Mesenchymal stem cell (in vitro differentiated cells and primary cell): Measurements from ENCODE around the gene SERPINH1.
A peak's percentile ranks its signal among the peaks of the same experiment; 100 is the strongest.

Experiments used
- DNase-seq: peaks from one replicate; pipeline ENCODE4 v3.0.0-alpha.2; 2013
- H2AFZ ChIP-seq: one replicate; pipeline ENCODE4 v1.6.1; 2013; ENCODE audit warnings: low read depth, mild to moderate bottlenecking, control low read depth, inconsistent platforms, low read length, moderate library complexity
- H2AK5ac ChIP-seq: 2 replicates; pipeline ENCODE4 v1.6.1; 2013; ENCODE audit warnings: low read length, moderate library complexity, mild to moderate bottlenecking, inconsistent platforms; ENCODE audit not compliant: severe bottlenecking
- H2BK120ac ChIP-seq: one replicate; pipeline ENCODE4 v1.6.1; 2013; ENCODE audit warnings: low read depth, mild to moderate bottlenecking, inconsistent platforms, low read length, moderate library complexity
- H2BK12ac ChIP-seq, 2 experiments: one replicate each; pipeline ENCODE4 v1.6.1; 2013; ENCODE audit warnings: inconsistent platforms in 2 of 2, low read length in 2 of 2, mild to moderate bottlenecking in 2 of 2, moderate library complexity in 2 of 2, control low read depth in 1 of 2
- H2BK15ac ChIP-seq: one replicate; pipeline ENCODE4 v1.6.1; 2013; ENCODE audit warnings: mild to moderate bottlenecking, low read depth, inconsistent platforms; ENCODE audit not compliant: poor library complexity, severe bottlenecking
- H2BK5ac ChIP-seq: 2 replicates; pipeline ENCODE4 v1.6.1; 2013; ENCODE audit warnings: low read depth, mild to moderate bottlenecking, low read length, control low read depth, inconsistent platforms; ENCODE audit not compliant: poor library complexity, severe bottlenecking
- H3K14ac ChIP-seq, 2 experiments: one replicate each; pipeline ENCODE4 v1.6.1; 2013; ENCODE audit warnings: inconsistent platforms in 2 of 2, low read length in 2 of 2, control low read depth in 1 of 2, mild to moderate bottlenecking in 1 of 2, moderate library complexity in 1 of 2
- H3K18ac ChIP-seq, 2 experiments: one replicate each; pipeline ENCODE4 v1.6.1; 2013; ENCODE audit warnings: inconsistent platforms in 2 of 2, low read length in 2 of 2, control low read depth in 1 of 2, low read depth in 1 of 2, mild to moderate bottlenecking in 1 of 2
- H3K23ac ChIP-seq, 2 experiments: one replicate each; pipeline ENCODE4 v1.6.1; 2013; ENCODE audit warnings: inconsistent platforms in 2 of 2, low read length in 2 of 2, mild to moderate bottlenecking in 2 of 2, moderate library complexity in 2 of 2, control low read depth in 1 of 2
- H3K27ac ChIP-seq: 2 replicates; pipeline ENCODE4 v1.5.1; 2013; ENCODE audit warnings: mild to moderate bottlenecking, moderate library complexity, low read length, control low read depth, inconsistent platforms; ENCODE audit not compliant: poor library complexity, severe bottlenecking
- H3K27me3 ChIP-seq, 2 experiments: 2 replicates each; pipeline versions ENCODE4 v1.6.1 to v1.7.0; 2013; ENCODE audit warnings: low read length in 2 of 2, mild to moderate bottlenecking in 2 of 2, moderate library complexity in 2 of 2, control low read depth in 1 of 2, inconsistent platforms in 1 of 2; ENCODE audit not compliant: control insufficient read depth in 1 of 2, insufficient read depth in 1 of 2
- H3K36me3 ChIP-seq, 2 experiments: 2 replicates each; pipeline versions ENCODE4 v1.6.1 to v1.7.0; 2013; ENCODE audit warnings: low read length in 2 of 2, control low read depth in 1 of 2, inconsistent platforms in 1 of 2, low read depth in 1 of 2, mild to moderate bottlenecking in 1 of 2; ENCODE audit not compliant: insufficient read depth in 2 of 2, control insufficient read depth in 1 of 2
- H3K4ac ChIP-seq, 2 experiments: one replicate each; pipeline ENCODE4 v1.6.1; 2013; ENCODE audit warnings: inconsistent platforms in 2 of 2, low read length in 2 of 2, mild to moderate bottlenecking in 2 of 2, moderate library complexity in 2 of 2, control low read depth in 1 of 2, low read depth in 1 of 2
- H3K4me1 ChIP-seq: 2 replicates; pipeline ENCODE4 v1.6.1; 2013; ENCODE audit warnings: low read depth, low read length, control low read depth; ENCODE audit not compliant: control insufficient read depth, insufficient read depth
- H3K4me2 ChIP-seq: 2 replicates; pipeline ENCODE4 v1.6.1; 2013; ENCODE audit warnings: low read length, mild to moderate bottlenecking, inconsistent platforms; ENCODE audit not compliant: poor library complexity, severe bottlenecking
- H3K4me3 ChIP-seq, 2 experiments: 2 replicates each; pipeline versions ENCODE4 v1.5.1 to v1.7.0; 2013; ENCODE audit warnings: low read length in 2 of 2, mild to moderate bottlenecking in 2 of 2, control low read depth in 1 of 2, low read depth in 1 of 2; ENCODE audit not compliant: insufficient read depth in 1 of 2
- H3K79me1 ChIP-seq: replicated peaks from 2 replicates; pipeline ENCODE4 v1.6.1; 2013; ENCODE audit warnings: mild to moderate bottlenecking, control low read depth, low read length, inconsistent platforms; ENCODE audit not compliant: poor library complexity, severe bottlenecking
- H3K9ac ChIP-seq: 2 replicates; pipeline ENCODE4 v1.7.0; 2013; ENCODE audit warnings: mild to moderate bottlenecking, low read length, moderate library complexity
- H3K9me3 ChIP-seq: 2 replicates; pipeline ENCODE4 v1.7.0; 2013; ENCODE audit warnings: mild to moderate bottlenecking, low read length; ENCODE audit not compliant: control insufficient read depth
- H4K8ac ChIP-seq: one replicate; pipeline ENCODE4 v1.6.1; 2013; ENCODE audit warnings: inconsistent platforms, mild to moderate bottlenecking, low read length, moderate library complexity
- H4K91ac ChIP-seq: one replicate; pipeline ENCODE4 v1.6.1; 2013; ENCODE audit warnings: mild to moderate bottlenecking, low read length, inconsistent platforms
- WGBS: methylation state at CpG from one replicate; pipeline ENCODE4 v1.1.7; 2013; ENCODE audit warnings: mixed read lengths; 5-methylcytosine and 5-hydroxymethylcytosine counted together

The SERPINH1 gene

GRCh38 chr11:75537740-75538139 lies 24.3 kb upstream of the SERPINH1 start:
- 43% methylated on average over 5 of the region's 5 CpGs for WGBS
- no peak overlapping the region for H2BK15ac ChIP-seq
- no peak overlapping the region for H3K18ac ChIP-seq
- H3K27me3 ChIP-seq, result peaks cover 0 to 3% of the 10 kb centered on the region in 2 experiments
- no peak overlapping the region for H2BK120ac ChIP-seq
- H3K14ac ChIP-seq, result no peak overlapping the region
- H3K4me3 ChIP-seq, result no peak overlapping the region
- no peaks in the 10 kb centered on the region for H3K79me1 ChIP-seq
- no peak overlapping the region for H3K4ac ChIP-seq
- no peak overlapping the region for H4K8ac ChIP-seq
- no peak overlapping the region for H2BK12ac ChIP-seq
- no peaks in the 10 kb centered on the region for H3K9me3 ChIP-seq
- no peaks in the 10 kb centered on the region for H3K36me3 ChIP-seq
- H2AK5ac ChIP-seq, result no peak overlapping the region
- DNase-seq, result no peak
- no peak overlapping the region for H3K27ac ChIP-seq
- no peak overlapping the region for H3K4me2 ChIP-seq
- H4K91ac ChIP-seq, result no peak overlapping the region
- peaks cover 8% of the 10 kb centered on the region for H3K4me1 ChIP-seq
- no peak overlapping the region for H2AFZ ChIP-seq
- H3K9ac ChIP-seq, result no peak overlapping the region
- no peak overlapping the region for H3K23ac ChIP-seq
- H2BK5ac ChIP-seq, result no peak overlapping the region

- H3K9me3 ChIP-seq, result no peaks in the 10 kb centered on the region
- H3K23ac ChIP-seq, result no peak overlapping the region
- H2AFZ ChIP-seq, result no peak overlapping the region
- H2AK5ac ChIP-seq, result no peak overlapping the region
- H3K14ac ChIP-seq, result no peak overlapping the region
- no peak overlapping the region for H3K4me2 ChIP-seq
- no peaks in the 10 kb centered on the region for H3K79me1 ChIP-seq
- H2BK120ac ChIP-seq, result no peak overlapping the region
- no peak overlapping the region for H4K91ac ChIP-seq
- no peak overlapping the region for H2BK15ac ChIP-seq
- H3K4ac ChIP-seq, result no peak overlapping the region
- H3K27me3 ChIP-seq, result peaks cover 0 to 3% of the 10 kb centered on the region in 2 experiments
- H2BK12ac ChIP-seq, result no peak overlapping the region
- H3K18ac ChIP-seq, result no peak overlapping the region
- H3K4me3 ChIP-seq, result no peak overlapping the region
- H3K9ac ChIP-seq, result no peak overlapping the region
- H3K4me1 ChIP-seq, result peaks cover 8% of the 10 kb centered on the region
- H4K8ac ChIP-seq, result no peak overlapping the region
- no peak overlapping the region for H2BK5ac ChIP-seq
- WGBS, result 77% methylated on average over 11 of the region's 11 CpGs
- H3K27ac ChIP-seq, result no peak overlapping the region
- H3K36me3 ChIP-seq, result no peaks in the 10 kb centered on the region
- DNase-seq, result no peak
Observed at GRCh38 chr11:75538150-75538942, 23.7 kb upstream of the SERPINH1 start.

- no peak overlapping the region for H3K18ac ChIP-seq
- no peak overlapping the region for H3K23ac ChIP-seq
- H3K14ac ChIP-seq, result no peak overlapping the region
- WGBS, result 82% methylated on average over 9 of the region's 9 CpGs
- H3K4me2 ChIP-seq, result no peak overlapping the region
- H4K91ac ChIP-seq, result no peak overlapping the region
- DNase-seq, result no peak
- H3K79me1 ChIP-seq, result no peaks in the 10 kb centered on the region
- H3K4me3 ChIP-seq, result no peak overlapping the region
- no peak overlapping the region for H2BK5ac ChIP-seq
- no peaks in the 10 kb centered on the region for H3K9me3 ChIP-seq
- peaks cover 8% of the 10 kb centered on the region for H3K4me1 ChIP-seq
- no peak overlapping the region for H2AK5ac ChIP-seq
- peak overlapping the region; percentile 47 for H4K8ac ChIP-seq
- H2BK15ac ChIP-seq, result no peak overlapping the region
- no peak overlapping the region for H3K4ac ChIP-seq
- no peak overlapping the region for H2AFZ ChIP-seq
- no peak overlapping the region for H2BK120ac ChIP-seq
- no peak overlapping the region for H3K9ac ChIP-seq
- peaks cover 3% of the 10 kb centered on the region in 2 experiments for H3K27me3 ChIP-seq
- no peaks in the 10 kb centered on the region for H3K36me3 ChIP-seq
- no peak overlapping the region for H2BK12ac ChIP-seq
- no peak overlapping the region for H3K27ac ChIP-seq
Observed at GRCh38 chr11:75539459-75540334, 22.4 kb upstream of the SERPINH1 start.
